H9 (cell line): Measurements from ENCODE around the gene DPH1. TPM values are rescaled to one million over a fixed set of nuclear protein-coding genes. Genes with fewer than 3 reads are reported as not detected.

ENCODE experiments used
- DNase-seq: peaks from one replicate; pipeline ENCODE4 v3.0.0-alpha.2; 2017
- H2AFZ ChIP-seq: one replicate; pipeline ENCODE4 v1.6.1; 2013; ENCODE audit warnings: mild to moderate bottlenecking, low read length, control low read depth, moderate library complexity
- H2AK5ac ChIP-seq: 2 replicates; pipeline ENCODE4 v1.6.1; 2013; ENCODE audit warnings: low read length, control low read depth, mixed read lengths; ENCODE audit not compliant: insufficient read length
- H2BK120ac ChIP-seq: one replicate; pipeline ENCODE4 v1.6.1; 2013; ENCODE audit warnings: low read depth, mild to moderate bottlenecking, low read length, control low read depth, inconsistent platforms; ENCODE audit not compliant: poor library complexity, severe bottlenecking
- H2BK12ac ChIP-seq: 2 replicates; pipeline ENCODE4 v1.6.1; 2013; ENCODE audit warnings: low read length, control low read depth, mixed read lengths, low read depth; ENCODE audit not compliant: insufficient read length
- H2BK15ac ChIP-seq: 2 replicates; pipeline ENCODE4 v1.6.1; 2013; ENCODE audit warnings: low read depth, low read length, control low read depth
- H2BK20ac ChIP-seq: one replicate; pipeline ENCODE4 v1.6.1; 2013; ENCODE audit warnings: low read depth, mild to moderate bottlenecking, low read length, control low read depth, inconsistent platforms; ENCODE audit not compliant: poor library complexity, severe bottlenecking
- H2BK5ac ChIP-seq: 2 replicates; pipeline ENCODE4 v1.6.1; 2013; ENCODE audit warnings: low read length, control low read depth, mixed read lengths; ENCODE audit not compliant: insufficient read length
- H3K14ac ChIP-seq: 2 replicates; pipeline ENCODE4 v1.6.1; 2013; ENCODE audit warnings: low read length, control low read depth; ENCODE audit not compliant: insufficient read depth
- H3K18ac ChIP-seq: 2 replicates; pipeline ENCODE4 v1.6.1; 2013; ENCODE audit warnings: low read depth, mild to moderate bottlenecking, mixed read lengths, low read length, control low read depth; ENCODE audit not compliant: insufficient read length
- H3K23ac ChIP-seq: 2 replicates; pipeline ENCODE4 v1.6.1; 2013; ENCODE audit warnings: low read length, control low read depth, mixed read lengths, low read depth; ENCODE audit not compliant: insufficient read length
- H3K23me2 ChIP-seq: 2 replicates; pipeline ENCODE4 v1.6.1; 2013; ENCODE audit warnings: low read depth, mild to moderate bottlenecking, mixed read lengths, low read length, control low read depth; ENCODE audit not compliant: insufficient read length, poor library complexity, severe bottlenecking
- H3K27ac ChIP-seq: 2 replicates; pipeline ENCODE4 v1.5.1; 2013; ENCODE audit warnings: low read length, control low read depth, mixed read lengths, low read depth; ENCODE audit not compliant: insufficient read length
- H3K27me3 ChIP-seq: 2 replicates; pipeline ENCODE4 v1.6.1; 2013; ENCODE audit warnings: low read length, control low read depth, inconsistent platforms; ENCODE audit not compliant: insufficient read depth
- H3K4ac ChIP-seq: 2 replicates; pipeline ENCODE4 v1.6.1; 2013; ENCODE audit warnings: low read depth, mild to moderate bottlenecking, control low read depth, inconsistent platforms, low read length, moderate library complexity
- H3K4me1 ChIP-seq: 2 replicates; pipeline ENCODE4 v1.6.1; 2013; ENCODE audit warnings: low read length, control low read depth, inconsistent platforms; ENCODE audit not compliant: insufficient read depth
- H3K4me2 ChIP-seq: 2 replicates; pipeline ENCODE4 v1.6.1; 2013; ENCODE audit warnings: low read length, control low read depth, mixed read lengths; ENCODE audit not compliant: insufficient read length, insufficient read depth
- H3K56ac ChIP-seq: 2 replicates; pipeline ENCODE4 v1.6.1; 2013; ENCODE audit warnings: low read depth, mild to moderate bottlenecking, mixed read lengths, low read length, control low read depth; ENCODE audit not compliant: insufficient read length
- H3K79me1 ChIP-seq: 2 replicates; pipeline ENCODE4 v1.6.1; 2013; ENCODE audit warnings: low read depth, mild to moderate bottlenecking, moderate library complexity, low read length, control low read depth, inconsistent platforms; ENCODE audit not compliant: insufficient read depth, poor library complexity, severe bottlenecking
- H3K79me2 ChIP-seq: 2 replicates; pipeline ENCODE4 v1.6.1; 2013; ENCODE audit warnings: low read length, control low read depth, inconsistent platforms; ENCODE audit not compliant: insufficient read depth
- H3K9ac ChIP-seq: 2 replicates; pipeline ENCODE4 v1.6.1; 2013; ENCODE audit warnings: low read length, control low read depth, mixed read lengths; ENCODE audit not compliant: insufficient read length; ENCODE audit errors: extremely low read depth
- H3K9me3 ChIP-seq: one replicate; pipeline ENCODE4 v1.6.1; 2013; ENCODE audit warnings: low read depth, low read length, inconsistent platforms; ENCODE audit not compliant: control insufficient read depth
- H3T11ph ChIP-seq: one replicate; pipeline ENCODE4 v1.6.1; 2013; ENCODE audit warnings: mild to moderate bottlenecking, low read length, control low read depth, inconsistent platforms
- H4K20me1 ChIP-seq: one replicate; pipeline ENCODE4 v1.6.1; 2013; ENCODE audit not compliant: control insufficient read depth, insufficient read length, insufficient read depth
- H4K5ac ChIP-seq: 2 replicates; pipeline ENCODE4 v1.6.1; 2013; ENCODE audit warnings: low read depth, mild to moderate bottlenecking, mixed read lengths, low read length, control low read depth; ENCODE audit not compliant: insufficient read length
- H4K8ac ChIP-seq: replicated peaks from 2 replicates; pipeline ENCODE4 v1.6.1; 2013; ENCODE audit warnings: low read length, control low read depth, mixed read lengths, low read depth; ENCODE audit not compliant: insufficient read length
- H4K91ac ChIP-seq: 2 replicates; pipeline ENCODE4 v1.6.1; 2013; ENCODE audit warnings: low read depth, mild to moderate bottlenecking, moderate library complexity, mixed read lengths, low read length, control low read depth; ENCODE audit not compliant: insufficient read length
- H3K27ac Mint-ChIP-seq, 3 experiments: 2 replicates in 2 of 3; 3 replicates in 1 of 3; pipeline ENCODE4 v1.8.0; 2020 to 2021; ENCODE audit warnings: mixed read lengths in 3 of 3, mild to moderate bottlenecking in 1 of 3, moderate library complexity in 1 of 3
- H3K27me3 Mint-ChIP-seq: 2 replicates; pipeline ENCODE4 v1.8.0; 2021; ENCODE audit warnings: low read depth, mild to moderate bottlenecking, moderate library complexity, mixed read lengths
- H3K36me3 Mint-ChIP-seq, 3 experiments: 2 replicates in 2 of 3; 3 replicates in 1 of 3; pipeline ENCODE4 v1.8.0; 2020 to 2021; ENCODE audit warnings: low read depth in 3 of 3, mixed read lengths in 3 of 3; ENCODE audit not compliant: insufficient read depth in 1 of 3
- H3K4me1 Mint-ChIP-seq, 2 experiments: 2 replicates each; pipeline ENCODE4 v1.8.0; 2020; ENCODE audit warnings: mixed read lengths in 2 of 2
- H3K4me3 Mint-ChIP-seq, 2 experiments: 2 replicates in 1 of 2; 3 replicates in 1 of 2; pipeline ENCODE4 v1.8.0; 2020 to 2021; ENCODE audit warnings: mild to moderate bottlenecking in 2 of 2, mixed read lengths in 2 of 2, moderate library complexity in 1 of 2
- H3K9me3 Mint-ChIP-seq, 2 experiments: 2 replicates in 1 of 2; 3 replicates in 1 of 2; pipeline ENCODE4 v1.8.0; 2020; ENCODE audit warnings: mild to moderate bottlenecking in 2 of 2, mixed read lengths in 2 of 2, moderate library complexity in 1 of 2
- CTCF ChIP-seq: fragments of 200-600 bp; sonication (generic); conservative IDR thresholded peaks from 3 replicates; pipeline ENCODE4 v1.8.0; 2021; ENCODE audit warnings: antibody characterized with exemption, mild to moderate bottlenecking
- WGBS: extraction: QIAGEN DNeasy Blood & Tissue Kit; methylation state at CpG from one replicate; pipeline ENCODE4 v1.1.7; 2013; ENCODE audit warnings: missing lambda C conversion rate, low lambda C conversion rate, mixed read lengths; ENCODE audit not compliant: insufficient read length; ENCODE audit errors: extremely low coverage; 5-methylcytosine and 5-hydroxymethylcytosine counted together
- total RNA-seq: library from RNA; stranded (reverse); gene quantifications from 2 replicates; pipeline ENCODE4 v1.2.1, GENCODE V29; 2021

The DPH1 gene
- total RNA-seq, 1 experiment from 2014 or later: 27.5 TPM

GRCh38 chr17:2064980-2065785 is 35.2 kb downstream of the DPH1 start:
- Histone ChIP-seq H3K9me3 (no peaks in the 10 kb centered on the region), H2BK5ac (no peak overlapping the region), H2BK20ac (no peak overlapping the region), H2BK12ac (no peak overlapping the region), H3K79me2 (no peaks in the 10 kb centered on the region), H3K4ac (no peak overlapping the region), H3K79me1 (no peaks in the 10 kb centered on the region), H3K4me2 (no peak overlapping the region), H2AFZ (no peak overlapping the region), H3K27ac (no peak overlapping the region), H4K20me1 (peaks cover 2% of the 10 kb centered on the region), H3K18ac (no peak overlapping the region), H2AK5ac (no peak overlapping the region), H4K8ac (no peak overlapping the region), H4K5ac (no peak overlapping the region), H3K9ac (no peak overlapping the region), H2BK120ac (no peak overlapping the region), H2BK15ac (no peak overlapping the region), H3T11ph (no peak overlapping the region), H3K14ac (no peak overlapping the region; the same call in 1 of the 2 replicates), H3K4me1 (peaks cover 5% of the 10 kb centered on the region; the same call in 1 of the 2 replicates), H3K56ac (no peak overlapping the region), H4K91ac (no peak overlapping the region), H3K23ac (no peak overlapping the region), H3K23me2 (no peaks in the 10 kb centered on the region), H3K27me3 (no peaks in the 10 kb centered on the region; the same call in 1 of the 2 replicates)
- Mint-ChIP-seq H3K9me3 (no peaks in the 10 kb centered on the region), H3K4me1 (peaks cover 35 to 52% of the 10 kb centered on the region in 2 experiments), H3K4me3 (no peak overlapping the region), H3K27me3 (peaks cover 7% of the 10 kb centered on the region), H3K36me3 (peaks cover 3 to 53% (median 27%) of the 10 kb centered on the region in 3 experiments), H3K27ac (no peak overlapping the region; a peak in 2 of 7 replicates)
- WGBS: no CpG with 5 or more reads among the region's 24 CpGs
- DNase-seq: peak; percentile 94
- peak; percentile 82 for TF ChIP-seq CTCF
